GM10266 (cell line): ENCODE results near the gene MFN1.
"Not testable (repeated sequence)": the region's sequence is repeated elsewhere in the genome, so short reads cannot be mapped to it uniquely, and the experiment has no call there.

Source experiments
- DNase-seq: peaks from one replicate; pipeline ENCODE4 v3.0.0; 2012; ENCODE audit errors: extremely low spot score
- TF ChIP-seq, protein P1 (sequence below): IDR thresholded peaks from 2 replicates; pipeline ENCODE4 v1.5.1; 2012; ENCODE audit warnings: mild to moderate bottlenecking, low read depth; ENCODE audit not compliant: control insufficient read depth, insufficient read depth; ENCODE audit errors: missing control alignments

Gene MFN1

DNA sequence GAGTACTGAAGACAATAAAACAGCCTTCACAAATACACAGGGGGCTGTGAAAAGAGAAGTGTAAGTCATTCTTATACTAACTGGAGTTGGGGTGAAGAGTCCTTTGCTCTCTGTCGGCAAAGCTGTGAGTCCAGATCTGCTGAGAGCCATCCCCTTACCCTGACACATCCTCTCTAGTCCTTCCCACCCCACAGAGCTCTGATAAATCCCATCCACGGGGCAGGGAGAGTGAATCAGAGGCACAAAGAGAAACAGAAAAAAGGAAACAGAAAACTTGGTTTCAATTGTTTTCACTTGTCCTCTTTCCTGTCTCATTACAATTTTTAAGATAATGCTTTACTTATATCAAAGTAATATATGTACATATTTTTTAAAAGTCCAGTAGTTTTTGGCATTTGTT lies 42.9 kb upstream of the MFN1 start:
- TF ChIP-seq, protein P1, sequence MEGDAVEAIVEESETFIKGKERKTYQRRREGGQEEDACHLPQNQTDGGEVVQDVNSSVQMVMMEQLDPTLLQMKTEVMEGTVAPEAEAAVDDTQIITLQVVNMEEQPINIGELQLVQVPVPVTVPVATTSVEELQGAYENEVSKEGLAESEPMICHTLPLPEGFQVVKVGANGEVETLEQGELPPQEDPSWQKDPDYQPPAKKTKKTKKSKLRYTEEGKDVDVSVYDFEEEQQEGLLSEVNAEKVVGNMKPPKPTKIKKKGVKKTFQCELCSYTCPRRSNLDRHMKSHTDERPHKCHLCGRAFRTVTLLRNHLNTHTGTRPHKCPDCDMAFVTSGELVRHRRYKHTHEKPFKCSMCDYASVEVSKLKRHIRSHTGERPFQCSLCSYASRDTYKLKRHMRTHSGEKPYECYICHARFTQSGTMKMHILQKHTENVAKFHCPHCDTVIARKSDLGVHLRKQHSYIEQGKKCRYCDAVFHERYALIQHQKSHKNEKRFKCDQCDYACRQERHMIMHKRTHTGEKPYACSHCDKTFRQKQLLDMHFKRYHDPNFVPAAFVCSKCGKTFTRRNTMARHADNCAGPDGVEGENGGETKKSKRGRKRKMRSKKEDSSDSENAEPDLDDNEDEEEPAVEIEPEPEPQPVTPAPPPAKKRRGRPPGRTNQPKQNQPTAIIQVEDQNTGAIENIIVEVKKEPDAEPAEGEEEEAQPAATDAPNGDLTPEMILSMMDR, result no peak
- no peak for DNase-seq

DNA sequence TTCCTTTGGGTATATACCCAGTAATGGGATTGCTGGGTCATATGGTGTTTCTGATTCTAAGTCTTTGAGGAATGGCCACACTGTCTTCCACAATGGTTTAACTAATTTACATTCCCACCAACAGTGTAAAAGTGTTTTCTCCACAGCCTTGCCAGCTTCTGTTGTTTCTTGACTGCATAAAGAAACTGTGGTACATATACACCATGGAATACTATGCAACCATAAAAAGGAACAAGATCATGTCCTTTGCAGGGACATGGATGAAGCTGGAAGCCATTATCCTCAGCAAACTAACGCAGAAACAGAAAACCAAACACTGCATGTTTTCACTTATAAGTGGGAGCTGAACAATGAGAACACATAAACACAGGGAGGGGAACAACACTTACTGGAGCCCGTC lies 40.1 kb upstream of the MFN1 start:
- not testable (repeated sequence) for DNase-seq

DNA sequence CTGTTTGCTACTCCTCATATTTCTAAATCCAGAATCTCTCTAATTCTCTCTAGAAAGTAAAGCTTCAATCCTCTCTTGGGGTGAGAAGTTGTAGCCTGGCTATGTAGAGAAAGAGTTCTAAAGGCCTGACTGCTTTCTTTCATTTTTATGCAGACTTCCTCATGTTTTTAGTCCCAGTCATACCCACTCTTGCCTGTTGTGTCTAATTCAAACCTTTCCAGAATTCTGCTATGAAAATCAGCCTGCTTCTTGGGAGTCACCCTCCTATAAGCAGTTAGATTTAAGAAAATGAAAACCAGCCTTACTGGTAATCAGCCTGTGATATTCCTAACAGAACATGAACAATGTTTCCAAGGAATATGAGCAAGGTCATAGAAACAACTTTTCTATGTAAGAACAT lies 39.5 kb upstream of the MFN1 start:
- TF ChIP-seq, protein P1, result no peak
- DNase-seq, result no peak

DNA sequence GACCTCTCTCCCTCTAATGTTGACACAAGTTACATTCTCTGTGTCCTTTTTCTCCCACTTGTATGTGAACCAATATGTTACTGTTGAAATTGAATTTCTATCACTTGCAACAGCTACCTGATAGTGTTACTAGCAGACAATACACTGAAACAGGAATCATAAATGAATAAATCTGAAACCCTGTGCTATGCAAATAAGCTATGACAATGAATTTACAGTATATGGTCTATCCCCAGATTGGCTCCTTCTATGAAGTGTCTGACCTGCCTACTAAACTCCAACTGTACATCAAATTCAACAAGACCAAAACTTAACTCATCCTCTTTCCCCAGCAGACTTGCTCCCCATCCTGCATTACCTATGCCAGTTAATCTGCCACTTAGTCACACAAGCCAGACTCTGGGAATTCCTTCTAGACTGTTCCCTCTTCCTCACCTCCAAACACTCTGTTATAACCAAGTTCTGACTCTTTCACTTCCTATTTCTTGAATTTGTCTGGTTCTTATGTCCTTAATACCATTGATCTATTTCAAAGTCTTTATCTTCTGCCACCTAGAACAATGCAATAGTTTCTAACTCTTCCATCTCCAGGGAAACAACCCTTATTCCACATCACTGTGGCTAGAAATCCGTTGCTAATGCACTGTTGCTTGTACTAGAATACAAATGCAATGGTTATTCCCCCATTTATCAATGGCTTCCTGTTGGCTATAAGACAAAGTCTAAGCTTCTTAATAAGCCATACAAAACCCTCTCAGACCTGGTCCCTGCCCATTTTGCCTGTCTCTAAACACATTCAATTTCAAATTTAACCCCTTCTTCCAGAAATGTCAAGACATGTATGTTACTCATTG lies 38.1 kb upstream of the MFN1 start:
- TF ChIP-seq, protein P1, result no peak
- DNase-seq, result no peak

DNA sequence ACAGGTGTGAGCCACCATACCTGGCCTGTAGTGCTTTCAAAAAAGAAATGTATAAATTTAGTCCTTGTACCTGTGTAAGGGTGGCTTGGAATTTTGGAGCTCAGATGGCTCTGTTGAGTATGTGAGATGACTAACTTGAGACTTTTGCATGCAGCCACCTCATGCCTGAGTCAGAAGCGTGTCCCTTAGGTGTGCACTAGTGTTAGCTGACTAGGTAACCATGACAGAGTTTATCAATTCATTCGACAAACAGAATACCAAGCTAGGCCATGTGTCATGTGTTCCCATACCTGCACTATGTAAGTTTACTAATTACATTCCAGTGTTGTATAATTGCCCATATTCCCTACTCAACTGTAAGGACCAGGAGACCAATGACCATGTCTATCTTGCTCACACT lies 28.6 kb upstream of the MFN1 start:
- TF ChIP-seq, protein P1, result no peak

DNA sequence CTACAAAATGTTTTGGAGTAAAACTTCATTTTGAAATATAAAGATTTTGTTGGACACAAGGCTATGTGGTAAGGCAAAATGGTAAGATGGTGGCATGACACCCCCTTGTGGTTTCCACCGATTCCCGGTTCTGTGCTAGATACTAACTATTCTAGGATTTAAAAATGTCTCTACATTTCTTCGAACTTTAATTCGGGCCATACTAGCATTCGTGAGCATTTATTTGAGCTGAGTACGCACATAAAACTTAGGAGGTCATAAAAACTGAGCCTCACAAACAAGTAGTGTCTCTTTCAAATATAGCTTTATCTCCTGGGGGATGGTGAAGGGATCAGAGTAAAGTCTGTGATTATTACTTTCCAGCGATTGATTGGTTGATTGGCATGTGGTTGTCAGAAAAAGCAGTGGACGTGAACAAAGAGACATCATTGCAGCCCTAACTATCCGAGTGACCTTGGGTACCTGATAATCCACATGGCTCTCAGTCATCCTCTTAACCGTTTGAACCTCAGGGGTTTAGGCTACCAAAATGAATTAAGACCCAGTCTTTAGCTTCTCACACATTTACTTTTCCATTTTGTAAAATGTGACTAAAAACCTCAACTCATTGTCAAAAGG lies 25.7 kb upstream of the MFN1 start:
- no peak for DNase-seq
- TF ChIP-seq, protein P1, result peak; percentile 59

More for the DNA sequence above, 28.6 kb upstream of the MFN1 start:
- DNase-seq, result no peak

DNA sequence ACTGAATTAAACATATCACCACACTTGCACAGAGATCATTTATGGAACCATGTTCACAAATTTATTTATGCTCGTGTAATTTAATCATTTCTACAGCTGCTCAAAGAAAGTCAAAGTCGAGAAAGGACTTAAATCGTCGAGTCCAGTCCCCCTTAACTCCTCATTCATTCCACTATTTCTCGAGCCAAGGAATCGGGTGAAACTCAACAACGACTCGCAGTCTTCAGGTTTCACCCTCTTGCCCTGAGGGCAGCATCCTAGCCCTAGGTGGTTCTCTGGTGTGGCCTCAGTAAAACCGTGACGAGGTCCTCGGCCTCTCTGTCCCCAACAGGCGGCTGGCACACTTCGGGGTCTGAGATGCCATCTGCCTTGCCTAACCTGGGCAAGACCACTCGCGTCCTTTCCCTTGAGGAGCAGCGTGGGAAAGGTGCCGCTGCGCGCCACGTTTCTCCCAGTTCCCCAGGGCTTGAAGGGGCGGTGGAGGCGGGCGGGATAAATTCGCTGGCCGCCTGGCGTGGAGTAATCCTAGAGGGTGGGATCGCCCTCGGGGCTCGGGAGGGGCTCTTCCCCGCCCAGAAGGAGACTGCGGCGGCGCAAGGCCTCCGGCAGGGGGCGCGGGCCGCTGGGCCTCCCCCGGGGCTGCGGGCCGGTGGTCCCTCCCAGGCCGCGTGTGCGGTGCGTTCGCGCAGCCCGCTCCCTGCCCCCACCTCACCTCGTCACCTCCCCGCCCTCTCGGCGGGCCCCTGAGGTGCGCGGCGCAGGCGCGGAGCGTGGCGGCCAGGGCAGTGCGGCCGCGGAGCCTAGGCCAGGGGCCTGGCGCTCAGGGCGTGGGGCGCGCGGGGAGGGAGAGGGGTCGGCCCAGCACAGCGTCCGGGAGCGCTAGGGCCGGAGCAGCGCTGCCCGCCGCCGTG lies 25.0 kb upstream of the MFN1 start, which contains the start of gene ZNF639:
TSS of gene ZNF639 (plus strand) at position 746 of the 911 bp plus-strand sequence. CDS start 5,263 bp downstream, outside the sequence.
- TF ChIP-seq, protein P1, result peak; percentile 82

More for the DNA sequence above, 25.0 kb upstream of the MFN1 start, which contains the start of gene ZNF639:
- peak; percentile 98 for DNase-seq
